ENCODE results near the gene BABAM2. TPM values are rescaled to one million over a fixed set of nuclear protein-coding genes. Genes with fewer than 3 reads are reported as not detected.

The BABAM2 gene
- total RNA-seq, 1 donor from 2014 or later, result 28.5 TPM

DNA sequence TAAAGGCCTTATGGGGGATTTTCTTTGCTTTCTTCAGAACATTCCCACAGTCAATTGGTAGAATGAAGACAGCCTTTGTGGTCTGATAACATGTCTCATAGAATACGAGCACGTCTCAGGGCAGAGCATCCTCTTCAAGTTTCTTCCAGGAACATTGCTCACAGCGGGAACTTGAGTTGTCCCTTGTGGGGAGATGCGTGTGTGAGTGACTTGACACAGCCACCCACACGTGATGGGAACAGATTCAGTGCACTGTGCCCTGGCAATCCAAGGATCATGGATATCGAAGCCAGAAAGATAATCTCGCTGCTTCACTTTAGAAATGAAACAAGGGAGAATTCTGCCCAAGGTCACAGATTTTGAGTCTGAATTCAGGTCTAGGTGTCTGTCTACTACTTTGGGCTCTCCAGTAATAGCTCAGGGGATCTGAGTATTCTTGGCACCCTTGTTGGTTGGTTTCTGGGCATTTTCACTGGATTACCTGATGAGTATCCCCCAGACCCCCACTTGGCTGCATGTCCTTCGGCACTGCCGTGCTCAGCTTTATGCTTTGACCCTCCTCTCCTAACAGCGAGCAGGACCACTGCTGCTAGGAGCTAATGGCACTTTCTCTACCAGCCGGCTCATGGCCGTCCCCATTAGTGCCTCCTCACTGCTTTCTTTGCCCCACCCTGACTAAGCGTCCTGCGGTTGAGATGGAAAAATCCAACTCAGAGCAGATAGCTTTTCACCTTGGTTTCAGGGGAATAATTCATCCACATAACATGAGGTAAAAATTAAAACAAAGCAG is 426.2 kb downstream of the BABAM2 start:
- no peak overlapping the region for H2AFZ ChIP-seq (ENCODE audit: low read depth, low read length)
- no peaks in the 10 kb centered on the region for H3K27me3 ChIP-seq (ENCODE audit: insufficient read depth, low read length)
- H3K4me3 ChIP-seq (ENCODE audit: insufficient read depth, low read depth, low read length), result no peak overlapping the region
- H3K4me3 Mint-ChIP-seq (ENCODE audit: unreplicated experiment), result no peak overlapping the region
- peak overlapping the region; percentile 53 for H3K27ac Mint-ChIP-seq (ENCODE audit: unreplicated experiment)
- no peak for DNase-seq (ENCODE audit: low read depth)
- peaks cover 34% of the 10 kb centered on the region for H3K4me1 Mint-ChIP-seq (ENCODE audit: low read depth, unreplicated experiment)
- peaks cover 5% of the 10 kb centered on the region for H3K36me3 Mint-ChIP-seq (ENCODE audit: low read depth, unreplicated experiment)
- H4K20me1 ChIP-seq (ENCODE audit: insufficient read depth, low read length), result no peaks in the 10 kb centered on the region
- no peak for FAIRE-seq
- H3K79me2 ChIP-seq (ENCODE audit: insufficient read depth, low read length), result no peaks in the 10 kb centered on the region
- H3K27me3 Mint-ChIP-seq (ENCODE audit: low read depth, unreplicated experiment), result peaks cover 1% of the 10 kb centered on the region
- peaks cover 21% of the 10 kb centered on the region for H3K4me1 ChIP-seq (ENCODE audit: insufficient read depth, low read length)
- H3K27ac ChIP-seq (ENCODE audit: low read depth, low read length), result no peak overlapping the region
- H3K36me3 ChIP-seq (ENCODE audit: insufficient read depth, low read length), result no peaks in the 10 kb centered on the region
- H3K4me2 ChIP-seq (ENCODE audit: low read length), result no peak overlapping the region
- H3K9me3 ChIP-seq (ENCODE audit: insufficient read depth, low read depth, low read length), result no peaks in the 10 kb centered on the region
- no peaks in the 10 kb centered on the region for H3K9me3 Mint-ChIP-seq (ENCODE audit: unreplicated experiment)
- TF ChIP-seq, protein P1, sequence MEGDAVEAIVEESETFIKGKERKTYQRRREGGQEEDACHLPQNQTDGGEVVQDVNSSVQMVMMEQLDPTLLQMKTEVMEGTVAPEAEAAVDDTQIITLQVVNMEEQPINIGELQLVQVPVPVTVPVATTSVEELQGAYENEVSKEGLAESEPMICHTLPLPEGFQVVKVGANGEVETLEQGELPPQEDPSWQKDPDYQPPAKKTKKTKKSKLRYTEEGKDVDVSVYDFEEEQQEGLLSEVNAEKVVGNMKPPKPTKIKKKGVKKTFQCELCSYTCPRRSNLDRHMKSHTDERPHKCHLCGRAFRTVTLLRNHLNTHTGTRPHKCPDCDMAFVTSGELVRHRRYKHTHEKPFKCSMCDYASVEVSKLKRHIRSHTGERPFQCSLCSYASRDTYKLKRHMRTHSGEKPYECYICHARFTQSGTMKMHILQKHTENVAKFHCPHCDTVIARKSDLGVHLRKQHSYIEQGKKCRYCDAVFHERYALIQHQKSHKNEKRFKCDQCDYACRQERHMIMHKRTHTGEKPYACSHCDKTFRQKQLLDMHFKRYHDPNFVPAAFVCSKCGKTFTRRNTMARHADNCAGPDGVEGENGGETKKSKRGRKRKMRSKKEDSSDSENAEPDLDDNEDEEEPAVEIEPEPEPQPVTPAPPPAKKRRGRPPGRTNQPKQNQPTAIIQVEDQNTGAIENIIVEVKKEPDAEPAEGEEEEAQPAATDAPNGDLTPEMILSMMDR (IDR thresholded peaks at IDR 0.05; ENCODE audit: insufficient read depth, low read depth, low read length), result no peak
- TF ChIP-seq EZH2 (IDR thresholded peaks at IDR 0.05; ENCODE audit: insufficient read depth, low read length), result no peak
- H3K9ac ChIP-seq (ENCODE audit: low read length), result no peak overlapping the region

DNA sequence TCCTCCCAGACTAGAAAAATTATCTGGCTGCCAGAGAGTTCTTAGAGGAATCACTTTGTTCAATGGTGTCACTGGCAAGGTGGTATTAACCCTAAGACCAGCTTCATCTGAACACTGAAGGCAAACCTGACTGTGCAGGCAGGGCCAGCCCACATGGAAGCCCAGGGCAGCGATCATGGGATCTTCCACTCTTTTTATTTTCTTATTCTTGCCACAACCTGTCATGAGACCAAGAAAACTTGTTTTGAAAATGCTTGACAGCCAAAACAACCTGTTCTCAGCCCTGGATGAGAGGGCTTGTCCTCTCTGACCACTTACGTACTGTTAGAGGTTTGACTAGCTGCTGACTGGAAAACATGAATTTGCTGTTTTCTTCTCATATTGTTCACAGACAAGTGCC is 426.9 kb downstream of the BABAM2 start:
- no peaks in the 10 kb centered on the region for H3K9me3 ChIP-seq (ENCODE audit: insufficient read depth, low read depth, low read length)
- no peak overlapping the region for H3K4me2 ChIP-seq (ENCODE audit: low read length)
- peaks cover 1% of the 10 kb centered on the region for H3K27me3 Mint-ChIP-seq (ENCODE audit: low read depth, unreplicated experiment)
- peaks cover 5% of the 10 kb centered on the region for H3K36me3 Mint-ChIP-seq (ENCODE audit: low read depth, unreplicated experiment)
- H3K27me3 ChIP-seq (ENCODE audit: insufficient read depth, low read length), result no peaks in the 10 kb centered on the region
- no peak overlapping the region for H2AFZ ChIP-seq (ENCODE audit: low read depth, low read length)
- no peaks in the 10 kb centered on the region for H4K20me1 ChIP-seq (ENCODE audit: insufficient read depth, low read length)
- DNase-seq (ENCODE audit: low read depth) (no peak), FAIRE-seq (no peak)
- H3K9me3 Mint-ChIP-seq (ENCODE audit: unreplicated experiment), result no peaks in the 10 kb centered on the region
- H3K4me3 ChIP-seq (ENCODE audit: insufficient read depth, low read depth, low read length), result no peak overlapping the region
- no peaks in the 10 kb centered on the region for H3K79me2 ChIP-seq (ENCODE audit: insufficient read depth, low read length)
- peaks cover 27% of the 10 kb centered on the region for H3K4me1 ChIP-seq (ENCODE audit: insufficient read depth, low read length)
- H3K27ac ChIP-seq (ENCODE audit: low read depth, low read length), result no peak overlapping the region
- H3K36me3 ChIP-seq (ENCODE audit: insufficient read depth, low read length), result no peaks in the 10 kb centered on the region
- TF ChIP-seq, protein P1 (IDR thresholded peaks at IDR 0.05; ENCODE audit: insufficient read depth, low read depth, low read length), result no peak
- no peak for TF ChIP-seq EZH2 (IDR thresholded peaks at IDR 0.05; ENCODE audit: insufficient read depth, low read length)
- no peak overlapping the region for H3K4me3 Mint-ChIP-seq (ENCODE audit: unreplicated experiment)
- H3K27ac Mint-ChIP-seq (ENCODE audit: unreplicated experiment), result peak overlapping the region; percentile 44
- H3K9ac ChIP-seq (ENCODE audit: low read length), result no peak overlapping the region
- H3K4me1 Mint-ChIP-seq (ENCODE audit: low read depth, unreplicated experiment), result peaks cover 32% of the 10 kb centered on the region

DNA sequence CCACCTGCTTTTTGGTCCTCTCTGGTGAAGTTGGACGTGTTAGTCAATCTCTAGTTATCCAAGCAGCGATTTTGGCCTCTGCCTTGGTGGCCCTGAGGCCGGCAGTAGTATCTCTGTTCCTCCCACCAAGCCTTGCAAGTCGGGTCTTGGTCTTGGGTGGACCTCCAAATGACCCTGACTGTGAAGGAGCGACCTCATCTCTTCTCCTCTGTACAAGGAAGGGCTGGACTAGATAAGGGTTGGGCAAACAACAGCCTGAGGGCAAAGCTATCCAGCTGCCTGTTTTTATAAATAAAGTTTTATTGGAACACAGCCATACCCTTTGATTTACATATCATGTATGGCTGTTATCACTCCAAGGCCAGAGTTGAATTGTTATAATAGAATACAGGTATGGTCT is 427.5 kb downstream of the BABAM2 start:
- H3K4me2 ChIP-seq (ENCODE audit: low read length), result no peak overlapping the region
- no peaks in the 10 kb centered on the region for H3K9me3 ChIP-seq (ENCODE audit: insufficient read depth, low read depth, low read length)
- no peak overlapping the region for H3K4me3 Mint-ChIP-seq (ENCODE audit: unreplicated experiment)
- no peak for DNase-seq (ENCODE audit: low read depth)
- peaks cover 5% of the 10 kb centered on the region for H3K36me3 Mint-ChIP-seq (ENCODE audit: low read depth, unreplicated experiment)
- no peaks in the 10 kb centered on the region for H3K79me2 ChIP-seq (ENCODE audit: insufficient read depth, low read length)
- H3K27ac Mint-ChIP-seq (ENCODE audit: unreplicated experiment), result no peak overlapping the region
- H4K20me1 ChIP-seq (ENCODE audit: insufficient read depth, low read length), result no peaks in the 10 kb centered on the region
- H3K4me3 ChIP-seq (ENCODE audit: insufficient read depth, low read depth, low read length), result no peak overlapping the region
- H3K4me1 ChIP-seq (ENCODE audit: insufficient read depth, low read length), result peaks cover 23% of the 10 kb centered on the region
- no peaks in the 10 kb centered on the region for H3K9me3 Mint-ChIP-seq (ENCODE audit: unreplicated experiment)
- no peak overlapping the region for H3K9ac ChIP-seq (ENCODE audit: low read length)
- H3K27me3 ChIP-seq (ENCODE audit: insufficient read depth, low read length), result no peaks in the 10 kb centered on the region
- peaks cover 29% of the 10 kb centered on the region for H3K4me1 Mint-ChIP-seq (ENCODE audit: low read depth, unreplicated experiment)
- no peak overlapping the region for H3K27ac ChIP-seq (ENCODE audit: low read depth, low read length)
- H3K27me3 Mint-ChIP-seq (ENCODE audit: low read depth, unreplicated experiment), result peaks cover 1% of the 10 kb centered on the region
- H2AFZ ChIP-seq (ENCODE audit: low read depth, low read length), result no peak overlapping the region
- FAIRE-seq, result no peak
- H3K36me3 ChIP-seq (ENCODE audit: insufficient read depth, low read length), result no peaks in the 10 kb centered on the region
- TF ChIP-seq, protein P1 (IDR thresholded peaks at IDR 0.05; ENCODE audit: insufficient read depth, low read depth, low read length), result no peak
- TF ChIP-seq EZH2 (IDR thresholded peaks at IDR 0.05; ENCODE audit: insufficient read depth, low read length), result no peak
